Measurements from ENCODE around the gene ZBTB20.

Gene ZBTB20

GRCh38 chr3:114718071-114718897 lies 428.8 kb downstream of the ZBTB20 start:
- no peaks in the 10 kb centered on the region for H3K79me2 ChIP-seq (ENCODE audit: control insufficient read depth, low read length)
- H4K20me1 ChIP-seq (ENCODE audit: control insufficient read depth, insufficient read depth, low read depth, low read length) = no peaks in the 10 kb centered on the region
- no peaks in the 10 kb centered on the region for H3K4me1 ChIP-seq (ENCODE audit: control insufficient read depth, low read length)
- no peaks in the 10 kb centered on the region for H3K9me2 ChIP-seq (replicated peaks; ENCODE audit: control insufficient read depth, low read length)
- no peak overlapping the region for H3K4me2 ChIP-seq (ENCODE audit: low read length)
- TF ChIP-seq EZH2phosphoT487 (IDR thresholded peaks at IDR 0.05; ENCODE audit: borderline replicate concordance, low read length) (no peak), CTCF (IDR thresholded peaks at IDR 0.05; ENCODE audit: low read depth, low read length, poor library complexity, severe bottlenecking) (no peak)
- no peak overlapping the region for H3K27ac ChIP-seq (ENCODE audit: low read depth, low read length)
- H3K9me3 ChIP-seq (ENCODE audit: control insufficient read depth, insufficient read depth, low read length) = no peaks in the 10 kb centered on the region
- H3F3A ChIP-seq (ENCODE audit: control insufficient read depth, insufficient read depth) = no peaks in the 10 kb centered on the region
- no peaks in the 10 kb centered on the region for H3K27me3 ChIP-seq (ENCODE audit: control insufficient read depth, low read length)
- no peak overlapping the region for H3K4me3 ChIP-seq (ENCODE audit: low read length)
- no peaks in the 10 kb centered on the region for H3K36me3 ChIP-seq (ENCODE audit: control insufficient read depth, low read length)

- no peak overlapping the region for H3K4me2 ChIP-seq (ENCODE audit: low read length)
- no peaks in the 10 kb centered on the region for H3K9me2 ChIP-seq (replicated peaks; ENCODE audit: control insufficient read depth, low read length)
- H3K9me3 ChIP-seq (ENCODE audit: control insufficient read depth, insufficient read depth, low read length) = no peaks in the 10 kb centered on the region
- no peaks in the 10 kb centered on the region for H3K79me2 ChIP-seq (ENCODE audit: control insufficient read depth, low read length)
- no peak overlapping the region for H3K4me3 ChIP-seq (ENCODE audit: low read length)
- H4K20me1 ChIP-seq (ENCODE audit: control insufficient read depth, insufficient read depth, low read depth, low read length) = no peaks in the 10 kb centered on the region
- no peaks in the 10 kb centered on the region for H3K27me3 ChIP-seq (ENCODE audit: control insufficient read depth, low read length)
- no peaks in the 10 kb centered on the region for H3K4me1 ChIP-seq (ENCODE audit: control insufficient read depth, low read length)
- no peaks in the 10 kb centered on the region for H3K36me3 ChIP-seq (ENCODE audit: control insufficient read depth, low read length)
- no peak overlapping the region for H3K27ac ChIP-seq (ENCODE audit: low read depth, low read length)
- no peak for TF ChIP-seq CTCF (IDR thresholded peaks at IDR 0.05; ENCODE audit: low read depth, low read length, poor library complexity, severe bottlenecking)
- H3F3A ChIP-seq (ENCODE audit: control insufficient read depth, insufficient read depth) = no peaks in the 10 kb centered on the region
Observed at GRCh38 chr3:114716916-114717315, 430.2 kb downstream of the ZBTB20 start.

- Histone ChIP-seq H3K9me3 (ENCODE audit: control insufficient read depth, insufficient read depth, low read length) (no peaks in the 10 kb centered on the region), H3K36me3 (ENCODE audit: control insufficient read depth, low read length) (no peaks in the 10 kb centered on the region), H3K4me2 (ENCODE audit: low read length) (no peak overlapping the region), H3K4me1 (ENCODE audit: control insufficient read depth, low read length) (no peaks in the 10 kb centered on the region), H3K27ac (ENCODE audit: low read depth, low read length) (no peak overlapping the region), H3K27me3 (ENCODE audit: control insufficient read depth, low read length) (no peaks in the 10 kb centered on the region), H3K4me3 (ENCODE audit: low read length) (no peak overlapping the region), H4K20me1 (ENCODE audit: control insufficient read depth, insufficient read depth, low read depth, low read length) (no peaks in the 10 kb centered on the region), H3F3A (ENCODE audit: control insufficient read depth, insufficient read depth) (no peaks in the 10 kb centered on the region), H3K9me2 (replicated peaks; ENCODE audit: control insufficient read depth, low read length) (no peaks in the 10 kb centered on the region), H3K79me2 (ENCODE audit: control insufficient read depth, low read length) (no peaks in the 10 kb centered on the region)
- TF ChIP-seq EZH2phosphoT487 (IDR thresholded peaks at IDR 0.05; ENCODE audit: borderline replicate concordance, low read length) (no peak), CTCF (IDR thresholded peaks at IDR 0.05; ENCODE audit: low read depth, low read length, poor library complexity, severe bottlenecking) (no peak)
Observed at GRCh38 chr3:114716126-114716525, 431.0 kb downstream of the ZBTB20 start.
